HG03039 (cell line): ENCODE data around the gene STAT4.
"Not testable (repeated sequence)": the region's sequence is repeated elsewhere in the genome, so short reads cannot be mapped to it uniquely, and the experiment has no call there.

Experiments
- ATAC-seq: cut with Tn5 transposase; IDR thresholded peaks from one replicate; pipeline ENCODE4 v1.9.1; 2021; ENCODE audit warnings: mild to moderate bottlenecking, moderate library complexity; ENCODE audit not compliant: unreplicated experiment

The STAT4 gene

DNA sequence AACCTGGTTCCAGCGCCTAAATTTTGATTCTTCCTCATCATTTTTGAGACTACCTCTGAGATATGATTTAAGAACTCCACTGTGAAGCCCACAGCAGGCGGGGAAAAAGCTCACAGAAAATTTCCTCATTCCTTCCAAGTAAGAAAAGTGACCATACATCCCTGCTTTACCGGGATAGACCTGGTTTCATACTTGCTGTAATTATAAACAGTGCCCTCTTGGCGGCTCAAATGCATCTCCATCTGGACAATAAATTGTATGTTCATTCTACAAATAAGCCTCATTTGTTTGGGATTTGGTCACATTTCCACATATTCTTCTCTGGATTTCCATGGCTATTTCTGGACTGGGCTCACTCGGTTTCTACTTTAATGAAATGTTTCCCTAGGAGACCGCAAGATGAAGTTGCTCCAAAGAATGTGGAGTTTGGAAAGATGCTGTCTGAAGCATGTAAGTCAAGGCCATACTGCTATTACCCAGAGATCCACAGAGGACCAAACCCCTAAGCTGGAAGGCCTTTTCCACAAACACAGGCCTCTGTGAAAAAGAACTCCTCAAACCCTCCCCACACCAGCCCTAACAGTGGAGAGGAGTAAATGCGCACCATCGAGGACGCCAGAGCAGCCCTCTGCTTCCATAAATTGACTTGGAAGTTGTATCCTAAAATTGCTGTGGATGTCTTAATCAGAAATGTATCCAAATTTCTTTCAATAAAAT is 150.7 kb downstream of the STAT4 start:
- no peak for ATAC-seq

DNA sequence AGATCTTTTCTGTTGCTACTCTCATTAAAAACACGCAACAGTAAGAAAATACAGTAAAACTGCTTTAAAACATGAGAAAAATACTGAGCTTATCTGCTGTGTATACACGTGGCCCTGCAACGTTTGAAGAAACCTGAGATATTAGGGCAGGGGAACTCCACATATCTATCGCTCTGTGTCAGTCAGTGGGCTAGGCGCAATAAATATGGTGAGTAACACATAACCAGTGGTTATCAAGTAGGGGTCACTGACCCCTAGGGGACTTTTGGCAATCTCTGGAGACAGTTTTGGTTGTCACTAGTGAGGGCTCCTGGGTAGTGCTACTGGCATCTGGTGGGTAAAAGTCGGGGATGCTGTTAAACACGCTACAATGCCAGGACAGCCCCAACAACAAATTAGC is 151.7 kb downstream of the STAT4 start:
- no peak for ATAC-seq

DNA sequence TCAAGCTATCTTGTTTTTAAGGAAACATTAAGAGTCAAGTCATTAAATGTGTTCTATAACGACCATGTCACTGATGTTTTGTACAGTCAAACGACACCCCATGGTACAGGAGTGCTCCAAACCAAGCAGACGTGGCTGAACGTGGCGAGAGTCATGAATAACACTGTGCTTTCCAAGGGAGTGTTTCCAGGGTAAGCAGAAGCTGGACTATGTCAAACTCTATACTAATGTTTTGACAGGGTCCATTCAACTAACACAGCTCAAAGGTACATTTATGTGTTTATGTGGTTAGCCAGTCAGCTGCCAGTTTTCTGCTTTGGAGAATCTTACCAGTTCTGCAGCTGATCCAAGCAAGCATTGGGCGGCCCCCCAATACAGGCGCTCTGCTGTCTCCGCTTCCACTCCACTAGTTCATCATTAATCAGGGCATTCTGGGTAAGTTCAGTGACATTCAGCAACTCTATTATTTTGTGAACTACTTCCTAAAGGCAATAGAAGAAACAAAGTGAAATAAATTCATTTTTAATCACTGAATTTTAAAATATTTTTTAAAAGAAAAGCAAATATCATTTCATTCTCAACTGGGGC is 153.2 kb downstream of the STAT4 start:
- no peak for ATAC-seq

DNA sequence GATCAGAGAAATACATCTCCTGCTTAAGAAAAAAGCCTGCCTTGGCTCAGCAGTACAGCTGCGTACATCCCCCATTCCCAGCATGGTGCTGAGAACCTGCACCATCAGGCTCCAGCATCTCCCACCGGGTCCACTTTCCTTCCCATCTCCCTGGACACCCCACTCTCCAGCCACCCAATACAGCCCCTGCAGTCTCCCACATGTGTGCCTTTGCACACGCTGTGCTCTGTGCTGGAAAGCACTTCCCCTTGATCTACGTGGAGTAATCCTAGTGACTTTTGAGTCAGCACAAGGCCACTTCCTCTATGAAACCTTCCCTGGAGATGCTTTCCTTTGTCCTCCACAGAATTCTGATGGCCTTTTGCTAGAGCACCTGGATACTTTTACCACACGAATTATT is 153.8 kb downstream of the STAT4 start:
- ATAC-seq: no peak

DNA sequence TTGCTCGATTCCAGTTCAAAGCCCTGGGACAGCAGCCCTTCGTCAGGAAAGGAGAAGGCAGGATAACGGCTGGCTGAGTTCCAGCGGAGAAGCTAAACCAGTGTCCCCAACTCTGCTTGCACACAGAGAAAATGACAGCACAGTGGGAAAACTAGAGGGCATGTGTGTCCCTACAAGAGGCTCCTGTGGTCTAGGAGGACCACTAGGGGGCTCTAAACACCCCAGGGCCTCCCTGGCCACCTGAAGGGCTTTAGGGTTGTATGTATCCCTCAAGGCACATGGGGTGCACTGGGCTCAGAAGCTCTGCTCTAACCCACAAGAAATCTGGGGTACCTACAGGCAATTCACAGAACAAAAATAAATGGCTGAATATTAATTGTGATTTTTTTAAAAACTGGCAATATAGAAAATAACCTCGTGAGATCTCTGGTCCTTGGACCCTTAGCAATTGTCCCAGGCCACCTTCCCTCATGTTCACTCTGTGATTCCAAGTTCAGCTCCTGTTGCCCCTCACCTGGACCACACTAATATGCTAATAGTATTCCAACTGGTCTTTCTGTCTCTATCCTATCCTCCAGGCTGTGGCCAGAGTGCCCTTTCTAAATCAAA is 154.4 kb downstream of the STAT4 start:
- no peak for ATAC-seq

DNA sequence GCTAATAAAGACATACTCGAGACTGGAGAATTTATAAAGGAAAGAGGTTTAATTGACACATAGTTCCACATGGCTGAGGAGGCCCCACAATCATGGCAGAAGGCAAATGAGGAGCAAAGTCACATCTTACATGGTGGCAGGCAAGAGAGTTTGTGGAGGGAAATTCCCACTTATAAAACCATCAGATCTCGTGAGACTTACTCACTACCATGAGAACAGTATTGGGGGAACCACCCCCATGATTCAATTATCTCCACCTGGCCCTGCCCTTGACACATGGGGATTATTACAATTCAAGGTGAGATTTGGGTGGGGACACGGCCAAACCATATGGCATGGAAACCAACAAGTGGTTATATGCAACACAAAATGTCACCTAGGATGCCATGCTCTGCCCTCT is 155.5 kb downstream of the STAT4 start:
- not testable (repeated sequence) for ATAC-seq

DNA sequence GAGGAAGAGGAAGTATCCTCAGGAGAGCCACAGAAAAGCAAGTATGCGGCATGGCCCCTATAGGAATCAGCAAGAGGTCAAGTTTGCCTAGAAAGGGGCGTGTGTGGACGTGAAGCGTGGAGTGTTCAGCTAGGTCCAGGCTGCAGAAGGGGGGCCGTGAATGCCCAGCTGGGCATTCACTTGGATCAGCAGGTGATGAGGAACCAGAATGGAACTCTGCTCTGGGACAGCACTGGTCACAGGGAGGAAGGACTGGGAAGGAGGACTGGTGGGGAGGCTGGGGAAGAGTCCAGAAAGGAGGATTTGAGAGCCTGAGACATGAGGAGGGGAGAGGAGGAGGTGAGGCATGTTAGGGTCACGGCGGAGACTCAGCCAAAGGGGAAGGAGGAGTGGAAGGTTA is 156.6 kb downstream of the STAT4 start:
- ATAC-seq: no peak

DNA sequence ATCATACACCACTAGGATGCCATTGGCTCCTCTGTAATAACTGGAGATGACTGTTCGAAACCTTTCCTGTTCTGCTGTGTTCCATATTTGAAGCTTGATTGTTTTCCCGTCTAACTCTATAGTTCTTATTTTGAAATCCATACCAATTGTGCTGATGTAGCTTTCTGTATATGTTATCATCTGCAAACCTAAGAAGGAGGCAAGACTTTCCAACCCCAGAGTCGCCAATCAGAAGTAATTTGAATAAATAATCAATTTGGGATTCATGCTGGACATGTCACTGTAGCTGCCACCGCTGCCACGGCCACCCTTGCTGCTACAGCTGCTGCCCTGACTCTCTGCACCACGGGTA is 157.5 kb downstream of the STAT4 start:
- ATAC-seq: no peak

DNA sequence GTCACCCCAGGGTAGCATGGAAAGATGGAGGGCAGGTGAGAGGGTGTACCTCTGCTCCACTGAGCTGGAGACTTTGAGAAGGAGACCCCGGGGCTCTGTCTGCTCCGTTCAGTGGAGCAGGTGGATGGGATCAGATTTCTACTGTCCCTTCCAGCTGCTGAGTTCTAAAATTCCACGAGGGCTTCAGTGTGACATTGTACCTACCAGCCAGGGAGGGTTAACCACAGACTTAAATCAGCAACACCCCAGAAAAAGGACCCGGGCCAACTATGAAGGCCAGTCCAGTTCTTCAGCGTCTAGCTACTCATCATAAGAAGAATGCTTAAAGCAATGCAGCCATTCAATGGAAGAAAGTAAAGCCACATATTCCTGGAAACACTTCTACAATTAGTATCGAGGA is 160.7 kb downstream of the STAT4 start:
- no peak for ATAC-seq

DNA sequence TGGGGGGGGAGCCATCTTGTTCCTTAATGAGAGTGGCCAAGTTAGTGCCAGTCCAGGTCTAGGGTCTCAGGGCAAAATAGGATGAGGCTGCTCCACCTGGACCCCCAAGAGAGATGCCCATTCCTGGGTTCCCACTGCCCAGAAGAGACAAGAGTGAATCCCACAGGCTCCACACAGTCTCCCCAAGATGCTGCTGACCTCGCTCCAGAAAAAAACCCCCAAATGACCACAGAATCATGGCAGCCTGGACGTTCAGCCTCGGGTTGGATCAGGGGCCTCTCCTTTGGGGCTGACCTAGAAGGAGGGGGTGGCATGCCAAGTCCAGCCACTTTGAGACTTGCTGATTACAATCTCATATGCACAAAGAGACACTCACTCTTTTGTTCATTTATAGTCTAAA is 161.9 kb downstream of the STAT4 start:
- no peak for ATAC-seq

DNA sequence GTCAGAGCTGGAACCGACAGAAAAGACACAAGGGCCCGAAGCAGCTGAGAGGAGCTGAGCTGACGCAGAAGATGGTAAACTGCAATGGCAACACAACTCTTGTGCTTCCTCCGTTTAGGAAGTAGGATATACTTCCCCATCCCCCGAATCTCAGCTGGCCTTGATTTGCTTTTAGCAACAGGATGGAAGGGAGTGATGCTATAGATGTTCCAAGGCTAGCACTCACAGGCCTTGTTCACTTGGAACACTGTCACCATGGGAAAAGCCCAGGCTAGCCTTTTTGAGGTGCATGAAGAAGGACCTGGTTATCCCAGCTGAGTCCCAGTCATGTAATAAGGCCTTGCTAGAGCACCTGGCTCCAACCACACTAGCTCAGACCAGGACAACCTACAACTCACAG is 162.9 kb downstream of the STAT4 start:
- no peak for ATAC-seq

DNA sequence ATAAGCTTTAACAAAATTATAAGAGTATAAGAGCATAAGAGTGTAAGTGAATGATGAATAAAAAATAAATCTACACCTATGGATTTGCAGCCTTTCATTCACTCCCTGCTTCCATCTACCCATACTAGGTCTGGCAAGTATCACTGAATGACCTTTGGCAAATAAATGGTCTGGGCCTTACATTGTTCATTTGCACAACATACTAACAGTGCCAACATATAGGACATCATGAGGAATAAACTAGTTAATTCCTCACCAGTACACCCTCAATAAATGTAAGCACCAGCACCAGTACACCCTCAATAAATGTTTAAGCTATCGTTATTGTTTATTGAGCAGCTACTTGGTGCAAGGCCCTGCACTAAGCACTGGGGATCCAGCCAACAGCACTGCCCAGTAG is 163.7 kb downstream of the STAT4 start:
- ATAC-seq: no peak

DNA sequence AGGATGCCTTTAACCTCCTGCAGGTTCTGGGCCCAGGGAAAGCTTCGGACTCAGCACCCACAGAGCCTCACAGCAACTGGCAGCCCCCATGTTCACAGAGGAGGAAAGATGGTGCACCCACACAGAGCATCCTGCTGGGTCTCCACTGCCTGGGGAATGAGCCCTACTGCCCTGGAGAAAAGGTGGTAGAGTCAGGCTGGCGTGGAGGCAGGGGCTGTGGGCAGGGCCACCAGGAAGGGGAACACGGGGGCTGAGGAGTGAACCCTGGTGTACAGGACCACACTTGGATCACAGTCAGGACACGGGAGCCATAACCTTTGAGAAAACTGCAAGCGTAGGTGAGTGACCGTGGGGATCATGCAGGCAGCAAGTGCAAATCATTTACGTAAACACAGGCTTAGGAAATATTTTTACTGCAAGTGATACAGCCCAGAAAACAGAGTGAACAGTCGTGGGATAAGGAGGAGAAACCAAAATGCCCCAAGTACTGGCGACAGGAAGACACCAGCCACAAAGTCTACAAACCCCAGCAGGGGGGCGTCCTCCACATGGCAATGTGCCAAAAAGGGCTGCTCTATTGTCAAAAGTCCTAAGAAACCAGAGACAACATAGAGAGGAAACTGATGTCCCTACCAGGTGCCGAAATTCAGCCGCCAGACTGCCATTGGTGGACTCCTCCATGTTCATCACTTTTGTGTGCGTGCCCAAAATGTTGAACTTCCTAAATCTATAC is 164.4 kb downstream of the STAT4 start:
- ATAC-seq: no peak

DNA sequence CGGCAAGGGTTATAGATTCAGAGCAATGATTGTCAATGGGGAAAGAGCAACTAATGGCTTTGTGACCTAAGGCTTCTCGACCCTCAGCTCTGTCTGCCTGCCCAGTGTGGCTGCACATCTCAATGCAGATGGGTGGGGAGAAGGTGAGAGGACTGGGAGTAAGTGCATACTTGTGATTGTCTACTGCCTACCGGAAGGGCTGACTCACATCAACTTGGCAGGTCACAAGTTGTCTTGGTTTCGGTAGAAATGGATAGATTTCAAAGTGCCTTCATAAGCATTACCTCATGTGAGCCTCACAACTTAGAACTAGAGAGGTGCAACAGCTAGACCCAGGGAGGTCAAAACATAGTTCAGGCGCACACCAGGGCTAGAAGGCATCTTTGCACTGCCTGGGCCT is 166.2 kb downstream of the STAT4 start:
- no peak for ATAC-seq

DNA sequence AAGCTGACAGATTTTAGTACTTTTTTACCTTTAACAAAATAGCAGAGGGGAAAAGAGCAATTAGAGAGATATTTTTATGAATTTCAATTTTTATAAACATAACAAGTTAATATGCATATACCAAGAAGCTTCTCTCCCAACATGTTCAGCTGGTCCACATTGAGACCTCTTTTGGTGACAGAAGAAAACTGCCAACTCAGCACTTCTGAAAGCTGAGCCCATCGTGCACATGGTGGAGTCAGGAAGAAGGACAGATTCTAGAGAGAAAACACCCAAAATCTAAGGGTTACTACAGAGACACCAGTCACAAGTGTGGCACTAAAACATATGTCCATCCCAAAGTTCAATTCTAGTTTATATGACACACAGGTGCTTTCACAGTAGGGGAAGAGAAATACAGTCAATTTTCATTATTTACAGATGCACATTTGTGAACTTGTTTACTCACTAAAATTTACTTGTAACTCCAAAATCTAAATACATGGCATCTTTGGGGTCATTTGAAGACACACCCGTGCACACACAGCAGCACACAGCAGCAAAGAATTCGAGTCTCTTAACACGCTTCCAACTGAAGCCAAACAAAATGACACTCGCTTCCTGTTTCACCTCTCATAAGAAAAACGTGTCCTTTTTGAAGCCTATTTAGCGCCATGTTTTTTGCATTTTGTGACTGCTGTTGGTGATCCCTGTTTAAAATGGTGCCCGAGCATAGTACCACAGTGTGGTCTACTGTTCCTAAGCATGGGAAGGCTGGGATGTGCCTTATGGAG is 168.3 kb downstream of the STAT4 start:
- no peak for ATAC-seq

DNA sequence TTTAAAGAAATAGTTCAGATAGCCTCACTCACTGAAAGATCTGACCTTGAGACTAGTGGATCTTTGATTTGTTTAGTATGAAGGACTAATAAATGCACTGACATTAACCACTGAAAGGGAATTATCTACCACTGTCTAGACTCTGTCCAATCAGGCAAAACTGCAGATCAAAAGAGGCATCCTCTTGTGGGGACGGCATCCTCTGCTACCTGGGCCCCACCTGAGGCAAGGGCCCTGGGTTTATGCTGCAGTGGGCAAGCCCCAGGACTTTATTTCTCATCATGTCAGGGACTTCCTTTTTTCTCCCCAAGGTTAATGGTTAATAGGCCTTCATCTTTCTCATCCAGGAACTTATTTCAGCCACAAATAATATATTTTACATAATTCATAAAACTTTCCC is 169.1 kb downstream of the STAT4 start:
- ATAC-seq: no peak

DNA sequence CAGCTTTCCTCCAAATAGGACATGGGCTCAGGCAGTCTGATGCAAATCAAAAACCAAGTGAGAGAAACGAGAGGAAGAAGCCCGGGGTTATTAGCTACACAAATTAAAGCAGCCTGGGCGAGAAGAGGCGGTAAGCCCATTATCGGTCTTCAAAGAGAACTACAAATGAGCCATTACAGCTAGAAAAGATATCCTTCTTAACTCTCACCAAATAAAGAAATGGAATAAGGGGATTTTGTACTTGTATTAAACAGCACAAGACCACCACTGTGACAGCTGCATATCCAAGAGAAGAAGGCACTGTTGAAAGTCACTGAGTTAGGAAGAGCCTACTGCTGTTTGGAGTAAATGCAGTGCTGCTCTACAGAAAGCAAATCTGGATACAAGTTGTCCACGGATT is 169.5 kb downstream of the STAT4 start:
- no peak for ATAC-seq

DNA sequence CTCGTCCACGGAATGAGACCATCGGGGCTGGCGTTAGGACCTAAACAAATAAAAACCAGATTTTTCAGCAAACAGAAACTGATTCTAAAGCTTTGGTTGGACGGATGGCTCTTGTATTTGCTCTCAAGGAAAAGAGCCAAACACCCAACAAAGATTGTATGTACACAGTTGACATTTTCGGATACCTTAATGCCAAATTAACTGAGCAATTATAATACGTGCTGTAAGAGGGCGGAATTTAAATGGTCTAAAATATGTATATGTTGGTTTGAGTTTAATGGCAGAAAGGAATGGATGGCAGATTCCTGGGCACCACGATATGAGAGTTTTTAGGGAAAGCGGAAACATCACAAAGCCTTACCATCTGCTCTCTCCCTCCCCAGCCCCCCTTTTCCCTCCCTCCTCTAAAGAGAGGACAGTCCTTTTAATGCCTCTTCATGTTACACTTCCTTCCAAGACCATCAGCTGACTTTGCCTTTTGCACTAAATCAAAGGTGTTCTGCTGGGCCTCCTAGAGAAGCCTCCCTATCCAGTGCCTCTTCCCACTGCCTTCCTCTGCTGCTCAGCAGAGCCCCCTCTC is 170.1 kb downstream of the STAT4 start:
- ATAC-seq: no peak

DNA sequence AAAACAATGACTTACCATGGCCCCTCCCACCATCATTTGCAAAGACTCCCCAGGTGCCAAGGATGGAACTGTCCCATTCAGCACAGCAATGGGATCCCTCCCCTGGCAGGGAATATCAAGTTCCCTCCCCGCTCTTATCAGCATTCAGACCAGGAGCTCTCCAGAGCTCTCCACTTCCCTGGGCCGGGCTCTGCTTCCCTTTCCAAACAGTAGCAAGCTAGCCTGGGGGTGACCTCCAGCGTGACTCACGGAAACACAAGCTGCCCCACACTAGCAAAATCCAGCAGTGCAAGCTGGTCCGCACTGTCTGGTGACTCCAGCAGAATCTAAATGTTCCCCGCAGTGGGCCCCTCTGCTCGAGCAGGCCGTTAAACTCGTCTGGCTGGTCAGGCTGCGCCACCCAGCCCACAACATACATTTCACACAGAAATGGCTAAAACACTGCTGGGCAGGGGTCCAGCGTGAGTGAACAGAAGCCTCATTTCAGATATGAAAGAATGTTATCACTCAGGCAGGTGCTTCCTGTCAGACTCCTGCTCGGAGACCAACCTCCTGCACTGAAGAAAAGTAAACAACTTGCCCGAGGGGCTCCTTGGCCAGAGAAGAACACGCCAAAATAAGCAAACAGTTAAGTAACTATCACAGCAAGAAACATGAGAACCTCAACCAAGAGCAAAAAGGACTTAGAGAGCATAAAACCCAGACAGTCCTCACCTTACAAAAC is 170.7 kb downstream of the STAT4 start:
- ATAC-seq: no peak
